ENCODE results near the gene STIP1.

The STIP1 gene

GRCh38 chr11:64150051-64150450 is 35.9 kb upstream of the STIP1 start:
- no peak for DNase-seq (ENCODE audit: low read depth, low spot score)
- H3K4me3 ChIP-seq (ENCODE audit: low read depth, low read length): no peak overlapping the region
- POLR2A ChIA-PET: no interaction called here
- TF ChIP-seq CTCF (IDR thresholded peaks at IDR 0.05; ENCODE audit: insufficient read depth, low read length, missing control alignments): no peak
- CTCF ChIA-PET: interaction anchor here (0.7 to 17.9 kb wide), 30 partner anchors 9 to 382 kb away, joined by 3 to 591 read pairs (median 7); partner anchors contain the start of genes MACROD1, MARK2 and ZFTA

GRCh38 chr11:64150481-64151239 is 35.3 kb upstream of the STIP1 start:
- no peak for DNase-seq (ENCODE audit: low read depth, low spot score)
- ChIA-PET POLR2A (no interaction called here), CTCF (interaction anchor here (0.7 to 17.9 kb wide), 21 partner anchors 11 to 382 kb away, joined by 3 to 591 read pairs (median 8); partner anchors contain the start of genes MACROD1, MARK2 and ZFTA)
- no peak for TF ChIP-seq CTCF (IDR thresholded peaks at IDR 0.05; ENCODE audit: insufficient read depth, low read length, missing control alignments)
- H3K4me3 ChIP-seq (ENCODE audit: low read depth, low read length): no peak overlapping the region

GRCh38 chr11:64151337-64151736 is 34.6 kb upstream of the STIP1 start:
- H3K4me3 ChIP-seq (ENCODE audit: low read depth, low read length): no peak overlapping the region
- ChIA-PET POLR2A (no interaction called here), CTCF (interaction anchor here (0.9 to 17.9 kb wide), 21 partner anchors 12 to 314 kb away, joined by 3 to 591 read pairs (median 9); partner anchors contain the start of genes MACROD1 and MARK2)
- TF ChIP-seq CTCF (IDR thresholded peaks at IDR 0.05; ENCODE audit: insufficient read depth, low read length, missing control alignments): no peak
- no peak for DNase-seq (ENCODE audit: low read depth, low spot score)

GRCh38 chr11:64152841-64153691 is 32.9 kb upstream of the STIP1 start:
- H3K4me3 ChIP-seq (ENCODE audit: low read depth, low read length): no peak overlapping the region
- ChIA-PET POLR2A (no interaction called here), CTCF (interaction anchor here (0.7 to 17.9 kb wide), 37 partner anchors 11 to 316 kb away, joined by 3 to 591 read pairs (median 5); partner anchors contain the start of genes MACROD1 and MARK2)
- peak; percentile 99 for TF ChIP-seq CTCF (IDR thresholded peaks at IDR 0.05; ENCODE audit: insufficient read depth, low read length, missing control alignments)
- DNase-seq (ENCODE audit: low read depth, low spot score): no peak

GRCh38 chr11:64153812-64154211 is 32.2 kb upstream of the STIP1 start:
- DNase-seq (ENCODE audit: low read depth, low spot score): no peak
- CTCF ChIA-PET: interaction anchor here (0.7 to 17.9 kb wide), 21 partner anchors 11 to 317 kb away, joined by 3 to 591 read pairs (median 7); partner anchors contain the start of genes MACROD1 and MARK2
- TF ChIP-seq CTCF (IDR thresholded peaks at IDR 0.05; ENCODE audit: insufficient read depth, low read length, missing control alignments): no peak

More at GRCh38 chr11:64153812-64154211, 32.2 kb upstream of the STIP1 start:
- POLR2A ChIA-PET: no interaction called here
- H3K4me3 ChIP-seq (ENCODE audit: low read depth, low read length): no peak overlapping the region

All from AG04449 (cell line).